ENCODE results near the gene NACC2. TPM values are rescaled to one million over a fixed set of nuclear protein-coding genes. Genes with fewer than 3 reads are reported as not detected.
A peak's percentile ranks its signal among the peaks of the same experiment; 100 is the strongest.
"Not testable (repeated sequence)": the region's sequence is repeated elsewhere in the genome, so short reads cannot be mapped to it uniquely, and the experiment has no call there.

NACC2 gene
- total RNA-seq, 1 donor from 2014 or later, result 3.7 TPM

DNA sequence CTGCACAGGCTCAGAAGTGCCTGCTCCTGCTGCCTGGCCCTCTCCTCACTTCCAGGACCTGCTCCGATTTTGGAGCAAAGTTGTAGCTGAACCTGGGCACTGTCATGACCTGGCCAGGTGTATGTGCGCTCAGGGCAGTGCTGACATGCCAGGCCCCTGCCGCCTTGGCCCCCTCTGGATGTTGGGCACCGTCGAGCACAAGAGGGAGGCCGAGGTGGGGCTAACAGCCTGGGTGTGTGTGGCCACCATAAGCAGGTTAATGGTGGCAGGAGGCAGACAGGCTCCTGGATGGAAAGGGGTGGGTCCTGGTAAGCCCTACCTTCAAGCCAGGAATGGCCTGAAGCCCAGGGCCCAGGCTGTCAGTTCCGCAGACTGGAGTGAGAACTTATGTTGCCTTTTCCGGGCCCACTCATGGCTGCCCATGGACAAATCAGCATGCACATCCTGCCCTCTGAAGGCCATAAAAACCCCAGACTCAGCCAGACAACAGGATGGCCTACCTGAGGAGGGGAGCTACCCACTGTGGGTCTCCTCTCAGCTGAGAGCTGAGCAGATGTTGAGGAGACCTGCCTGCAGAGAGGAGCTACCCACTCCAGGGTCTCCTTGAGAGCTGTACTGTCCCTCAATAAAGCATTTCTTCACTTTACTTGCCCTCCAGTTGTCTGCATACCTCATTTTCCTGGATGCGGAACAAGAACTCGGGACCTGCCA, 66.2 kb downstream of the NACC2 start:
- FAIRE-seq, result no peak

DNA sequence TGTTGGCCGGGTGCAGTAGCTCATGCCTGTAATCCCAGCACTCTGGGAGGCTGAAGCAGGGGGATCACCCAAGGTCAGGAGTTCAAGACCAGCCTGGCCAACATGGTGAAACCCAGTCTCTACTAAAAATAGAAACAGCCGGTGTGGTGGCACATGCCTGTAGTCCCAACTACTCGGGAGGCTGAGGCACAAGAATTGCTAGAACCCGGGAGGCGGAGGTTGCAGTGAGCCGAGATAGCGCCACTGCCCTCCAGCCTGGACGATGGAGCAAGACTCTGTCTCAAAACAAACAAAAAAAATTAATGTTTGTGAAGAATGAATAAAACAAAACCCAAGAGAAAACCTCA, 68.2 kb downstream of the NACC2 start:
- DNase-seq (ENCODE audit: low spot score in 2 of 2); FAIRE-seq: not testable (repeated sequence)

More for the DNA sequence above, 66.2 kb downstream of the NACC2 start:
- no peak for DNase-seq (ENCODE audit: low spot score in 2 of 2)

DNA sequence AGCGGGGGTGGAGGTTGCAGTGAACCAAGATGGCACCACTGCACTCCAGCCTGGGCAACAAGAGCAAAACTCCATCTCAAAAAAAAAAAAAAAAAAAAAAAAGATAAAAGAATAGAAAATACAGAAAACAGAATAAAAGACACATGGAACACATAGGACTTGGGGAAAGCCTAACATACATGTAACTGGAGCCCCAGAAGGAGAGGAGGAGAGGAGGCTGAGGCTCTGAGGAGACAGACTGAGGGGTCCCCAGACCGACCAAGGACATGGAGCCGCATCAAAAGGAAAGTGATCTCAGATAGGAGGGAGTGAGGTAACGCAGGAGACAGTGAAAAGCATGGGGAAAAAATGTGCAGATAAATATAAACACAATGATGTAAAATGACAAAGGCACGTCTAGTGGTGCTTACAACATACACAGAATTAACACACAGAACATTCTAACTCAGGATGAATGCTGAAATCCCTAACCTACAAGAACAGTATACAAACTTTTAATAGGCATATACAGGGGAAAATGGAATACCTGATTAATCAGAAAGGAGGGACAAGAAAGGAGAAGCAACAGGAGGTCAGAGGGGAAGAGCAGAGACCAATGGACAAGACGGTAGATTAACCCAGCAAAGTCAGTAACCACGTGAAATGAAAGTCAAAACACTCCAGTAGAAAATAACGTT, 68.7 kb downstream of the NACC2 start:
- no peak for DNase-seq (ENCODE audit: low spot score in 2 of 2)
- no peak for FAIRE-seq

DNA sequence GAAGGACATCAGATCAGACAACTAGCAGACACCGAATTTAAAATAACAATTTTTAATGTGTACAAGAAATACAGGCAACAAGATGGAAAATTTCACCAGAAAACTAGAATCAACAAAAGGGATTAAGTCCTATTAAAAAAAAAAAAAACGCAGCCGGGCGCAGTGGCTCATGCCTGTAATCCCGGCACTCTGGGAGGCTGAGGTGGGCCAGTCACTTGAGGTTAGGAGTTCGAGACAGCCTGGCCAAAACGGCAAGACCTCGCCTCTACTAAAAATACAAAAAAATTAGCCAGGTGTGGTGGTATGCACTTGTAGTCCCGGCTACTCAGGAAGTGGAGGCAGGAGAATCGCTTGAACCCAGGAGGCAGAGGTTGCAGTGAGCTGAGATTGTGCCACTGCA, 69.6 kb downstream of the NACC2 start:
- no peak for DNase-seq (ENCODE audit: low spot score in 2 of 2)

DNA sequence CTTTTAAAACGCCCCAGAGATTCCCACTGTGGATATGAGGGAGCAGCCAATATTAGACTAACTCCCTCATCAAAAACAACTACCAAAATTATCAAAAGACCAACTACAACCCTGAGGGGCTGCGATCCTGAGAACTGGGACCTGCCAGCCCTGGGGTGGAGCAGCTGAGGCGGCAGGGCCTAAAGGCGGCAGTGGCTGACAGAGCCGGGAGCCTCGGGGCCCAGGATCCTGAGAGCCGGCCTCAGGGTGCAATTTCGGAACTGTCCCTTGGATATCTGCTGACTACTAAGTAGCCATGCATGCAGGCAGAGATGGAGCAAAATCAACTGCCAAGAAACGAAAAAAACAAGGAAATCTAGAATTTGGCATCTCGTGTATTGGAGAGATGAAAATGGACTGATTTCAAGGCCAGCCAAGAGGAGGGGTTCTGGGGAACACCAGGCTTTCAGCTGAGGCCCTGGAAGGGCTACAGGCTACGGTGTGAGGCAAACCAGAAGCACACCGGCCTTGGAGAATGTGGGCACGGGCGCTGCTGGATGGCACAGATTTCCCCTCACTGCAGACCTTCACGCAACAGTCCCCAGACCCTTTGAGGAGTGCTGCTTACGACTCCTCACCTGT, 70.3 kb downstream of the NACC2 start:
- FAIRE-seq, result no peak
- peak in 1 of 2 donors; percentile 41 for DNase-seq (ENCODE audit: low spot score in 2 of 2)

More for the DNA sequence above, 69.6 kb downstream of the NACC2 start:
- FAIRE-seq, result no peak

DNA sequence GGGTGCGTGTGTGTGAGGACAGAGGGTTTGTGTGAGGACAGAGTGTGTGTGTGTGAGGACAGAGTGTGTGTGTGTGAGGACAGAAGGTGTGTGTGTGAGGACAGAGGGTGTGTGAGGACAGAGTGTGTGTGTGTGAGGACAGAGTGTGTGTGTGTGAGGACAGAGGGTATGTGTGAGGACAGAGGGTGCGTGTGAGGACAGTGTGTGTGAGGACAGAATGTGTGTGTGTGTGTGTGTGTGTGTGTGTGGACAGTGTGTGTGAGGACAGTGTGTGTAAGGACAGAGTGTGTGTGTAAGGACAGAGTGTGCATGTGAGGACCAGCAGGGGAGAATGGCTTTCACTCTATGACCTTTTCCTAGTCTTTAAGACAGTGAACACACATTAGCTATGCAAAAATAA, 70.8 kb downstream of the NACC2 start:
- FAIRE-seq (no peak), DNase-seq (ENCODE audit: low spot score in 2 of 2) (peak in 1 of 2 donors; percentile 5)

DNA sequence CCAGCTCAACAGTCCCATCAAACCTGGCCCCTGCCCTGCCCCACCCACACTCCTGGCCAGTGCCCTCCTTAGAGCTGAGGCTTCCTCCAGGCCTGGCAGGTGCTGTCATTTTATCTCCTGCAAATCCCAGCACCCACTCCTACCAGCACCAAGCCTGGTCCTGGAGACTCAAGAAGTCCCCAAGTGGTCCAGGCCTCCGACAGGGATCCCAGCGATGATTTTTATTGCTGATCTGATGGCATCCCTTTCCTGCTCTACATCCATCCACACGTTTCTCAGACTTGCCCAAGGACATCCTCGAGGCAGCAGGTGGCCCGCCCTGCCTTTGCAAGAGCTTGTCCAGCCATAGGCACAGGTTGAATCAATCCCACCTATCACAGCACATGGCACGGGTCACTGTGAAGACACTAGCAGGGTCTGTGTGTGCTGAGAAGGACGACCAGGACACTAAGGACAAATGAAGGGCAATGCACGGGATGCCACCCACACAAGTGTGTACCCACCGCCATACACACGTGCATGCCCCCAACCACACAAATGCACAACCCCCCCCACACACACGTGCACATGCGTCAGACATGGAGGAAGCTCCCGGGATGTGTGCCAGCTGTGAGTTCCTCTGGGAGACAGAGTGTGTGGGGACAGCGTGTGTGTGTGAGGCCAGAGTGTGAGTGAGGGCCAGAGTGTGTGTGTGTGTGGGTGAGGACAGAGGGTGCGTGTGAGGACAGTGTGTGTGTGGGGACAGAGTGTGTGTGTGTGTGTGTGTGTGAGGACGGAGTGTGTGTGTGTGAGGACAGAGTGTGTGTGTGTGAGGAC, 71.5 kb downstream of the NACC2 start:
- no peak for FAIRE-seq

DNA sequence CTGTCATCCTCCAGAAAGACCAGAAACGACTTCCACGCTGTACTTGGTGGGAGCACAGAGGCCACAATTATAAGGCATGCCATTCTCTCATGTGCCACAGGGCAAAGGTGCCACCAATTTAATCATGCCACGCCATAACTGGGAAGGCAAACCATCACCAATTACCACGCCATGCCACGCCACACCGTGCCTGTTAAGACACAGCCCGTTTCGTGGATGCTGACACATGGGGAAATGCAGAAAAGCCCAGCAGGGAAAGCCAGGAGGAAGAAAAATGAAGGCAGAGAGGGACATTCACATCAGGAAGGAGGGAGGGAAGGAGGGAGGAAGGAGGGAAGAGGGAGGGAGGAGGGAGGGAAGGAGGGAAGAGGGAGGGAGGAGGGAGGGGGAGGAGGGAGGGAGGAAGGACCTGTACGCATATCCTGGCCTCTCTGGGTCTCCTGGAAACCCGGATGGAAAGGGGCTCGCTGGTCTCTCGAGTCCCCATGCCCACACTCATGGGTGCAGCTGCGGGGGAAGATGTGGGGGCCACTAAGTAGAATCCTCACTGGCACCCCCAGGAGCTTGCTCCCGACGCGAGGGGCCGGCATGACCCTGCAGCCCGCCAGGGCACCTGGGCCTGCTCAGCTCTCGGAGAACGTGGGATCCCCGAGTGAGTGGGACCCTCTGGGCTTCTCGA, 72.2 kb downstream of the NACC2 start:
- FAIRE-seq (no peak), DNase-seq (ENCODE audit: low spot score in 2 of 2) (no peak)

More for the DNA sequence above, 71.5 kb downstream of the NACC2 start:
- peak in 1 of 2 donors; percentile 50 for DNase-seq (ENCODE audit: low spot score in 2 of 2)

DNA sequence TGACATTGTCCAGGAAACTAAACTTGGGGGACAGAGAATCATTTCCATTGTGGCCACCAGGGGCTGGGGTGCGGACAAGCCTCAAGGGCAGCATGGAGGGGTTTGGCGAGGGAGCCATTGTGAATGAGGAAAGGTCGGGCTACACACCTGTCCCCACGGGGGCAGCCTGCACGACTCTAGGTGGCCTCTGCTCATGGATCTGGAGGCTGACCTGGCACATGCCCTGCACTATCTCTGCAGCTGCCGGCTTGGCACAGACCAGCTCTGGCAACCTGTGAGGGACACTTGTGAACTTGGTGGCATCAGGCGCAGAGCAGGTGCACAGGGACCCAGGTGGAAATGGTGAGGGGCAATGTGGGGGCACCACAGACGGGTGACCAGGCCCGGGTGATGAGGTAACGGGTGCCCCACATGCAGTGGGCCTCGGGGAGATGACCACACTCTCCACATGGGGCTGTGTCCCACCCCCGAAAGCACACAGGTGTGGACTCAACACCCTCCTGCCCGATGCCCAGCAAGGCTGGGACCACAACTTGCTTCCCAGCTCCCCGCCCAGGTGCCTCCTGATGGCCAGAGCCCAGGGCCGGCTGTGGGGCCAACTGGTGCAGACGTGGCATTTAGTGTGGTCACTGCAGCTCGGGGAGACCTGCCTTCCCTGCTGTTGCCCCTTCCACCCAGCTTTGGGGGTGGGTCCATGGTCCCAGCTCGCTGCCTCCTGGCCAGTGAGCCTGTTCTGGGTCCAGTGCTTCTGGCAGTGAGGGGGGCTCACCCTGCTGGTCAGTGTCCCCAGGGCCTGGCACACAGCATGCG, 73.0 kb downstream of the NACC2 start:
- no peak for FAIRE-seq
- DNase-seq (ENCODE audit: low spot score in 2 of 2), result no peak

DNA sequence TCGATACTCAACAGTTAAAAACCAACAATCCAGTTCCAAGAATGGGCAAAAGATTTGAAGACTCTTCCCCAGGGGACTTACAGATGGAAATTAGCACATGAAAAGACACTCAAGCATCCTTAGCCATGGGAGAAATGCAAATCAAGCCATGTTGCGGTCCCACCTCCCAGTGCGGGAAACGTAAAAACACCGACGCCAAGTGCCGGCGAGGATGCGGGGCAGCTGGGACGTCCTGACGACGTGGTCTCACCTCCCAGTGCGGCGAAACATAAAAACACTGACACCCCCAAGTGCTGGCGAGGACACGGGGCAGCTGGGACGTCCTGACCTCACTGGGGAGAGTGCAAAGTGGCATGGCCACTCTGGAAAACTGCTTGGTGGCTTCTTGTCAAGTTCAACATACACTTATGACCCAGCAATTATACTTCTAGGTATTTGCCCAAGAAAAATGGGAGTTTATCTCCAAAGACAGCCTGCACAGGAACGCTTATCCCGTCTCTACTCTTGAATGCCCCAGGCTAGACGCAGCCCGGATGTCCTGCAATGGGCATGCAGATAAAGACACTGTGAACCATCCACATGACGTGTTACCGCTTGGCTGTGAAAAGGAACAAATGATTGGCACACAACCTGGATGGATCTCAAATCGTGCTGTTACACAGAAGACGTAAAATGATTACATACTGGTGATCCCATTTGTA, 73.8 kb downstream of the NACC2 start:
- FAIRE-seq (no peak), DNase-seq (ENCODE audit: low spot score in 2 of 2) (no peak)

DNA sequence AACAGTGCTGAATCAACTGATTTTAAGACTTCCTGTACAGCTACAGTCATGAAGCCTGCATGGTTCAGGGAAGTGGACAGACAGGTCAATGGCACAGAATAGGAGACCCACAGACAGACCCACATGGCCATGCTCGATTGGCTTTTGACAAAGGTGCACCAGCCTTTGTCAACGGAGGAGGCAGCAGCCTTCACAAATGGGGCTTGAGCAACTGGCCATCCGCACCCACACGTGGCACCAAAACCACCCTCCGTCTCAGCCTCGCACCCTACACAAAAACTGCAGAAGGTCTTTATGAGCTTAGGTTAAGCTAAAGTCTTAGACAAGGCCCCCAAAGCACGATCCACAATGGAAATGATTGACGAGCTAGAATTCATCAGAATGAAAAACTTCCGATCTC, 74.4 kb downstream of the NACC2 start:
- DNase-seq (ENCODE audit: low spot score in 2 of 2) (no peak), FAIRE-seq (no peak)

DNA sequence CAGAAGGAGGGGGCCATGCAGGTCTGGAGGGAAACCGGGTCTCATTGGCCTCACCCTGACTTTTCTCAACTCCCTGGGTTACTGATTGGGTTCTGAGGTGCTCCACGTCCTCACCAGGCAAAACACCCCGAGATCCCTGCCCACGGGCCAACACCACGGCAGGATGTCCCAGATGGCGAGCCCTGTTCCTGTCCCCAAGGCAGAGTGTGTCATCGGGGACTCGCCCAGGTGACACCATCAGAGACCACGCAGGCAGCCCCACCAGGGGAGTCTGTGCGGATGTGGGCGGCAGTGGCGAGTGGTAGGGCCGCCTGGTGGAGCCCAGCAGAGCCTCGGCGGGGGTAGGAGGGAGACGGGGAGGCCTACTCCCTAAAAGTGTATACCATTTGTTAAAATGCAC, 74.9 kb downstream of the NACC2 start:
- DNase-seq (ENCODE audit: low spot score in 2 of 2) (no peak), FAIRE-seq (no peak)

DNA sequence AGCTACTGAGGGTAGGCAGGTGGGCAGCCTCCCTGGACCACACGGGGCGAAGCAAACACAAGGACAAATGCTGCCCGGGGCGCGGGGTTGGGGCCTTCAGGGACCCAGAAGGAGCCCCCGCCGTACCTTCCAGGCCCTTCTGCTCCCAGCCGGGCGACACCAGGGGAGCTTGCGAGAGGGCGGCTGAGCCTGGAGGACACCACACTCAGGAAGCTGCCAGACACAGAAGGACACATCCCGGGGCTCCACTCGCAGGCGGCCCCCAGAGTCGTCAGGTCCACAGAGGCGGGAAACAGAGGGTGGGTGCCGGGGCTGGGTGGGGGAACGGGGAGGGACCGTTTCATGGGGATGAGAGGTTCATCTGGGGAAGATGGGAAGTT, 75.4 kb downstream of the NACC2 start:
- DNase-seq (ENCODE audit: low spot score in 2 of 2) (no peak), FAIRE-seq (no peak)

DNA sequence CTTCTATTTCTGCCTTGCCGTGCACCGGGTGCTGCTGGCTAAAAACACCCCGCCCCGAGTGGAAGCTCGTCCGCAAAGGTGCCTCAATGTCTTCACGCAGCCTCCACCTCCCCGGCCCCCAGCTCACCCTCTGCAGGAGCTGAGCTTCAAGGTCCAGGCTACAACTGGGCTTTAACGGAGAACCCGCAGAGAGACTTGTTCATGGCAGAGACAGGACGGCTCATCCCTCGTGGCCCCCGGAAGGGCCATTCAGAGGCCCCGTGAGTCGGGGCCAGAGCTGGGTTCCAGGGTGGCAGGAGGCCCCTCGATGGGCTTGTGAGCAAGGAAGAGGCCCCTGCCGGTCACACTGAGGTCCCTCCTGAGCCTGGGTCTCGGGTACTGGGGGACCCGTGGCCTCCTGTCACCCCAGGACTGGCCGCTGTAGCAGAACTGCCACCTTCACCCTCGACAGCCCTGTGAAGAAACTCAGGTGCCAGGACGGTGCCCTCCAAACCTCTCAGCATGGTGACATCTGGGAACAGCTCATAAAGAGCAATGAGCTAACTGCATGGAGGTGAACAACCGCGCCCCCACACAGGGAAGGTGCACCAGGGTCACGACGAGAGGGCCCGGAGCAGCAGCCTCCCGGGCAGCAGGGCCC, 75.9 kb downstream of the NACC2 start:
- FAIRE-seq, result no peak
- no peak for DNase-seq (ENCODE audit: low spot score in 2 of 2)

DNA sequence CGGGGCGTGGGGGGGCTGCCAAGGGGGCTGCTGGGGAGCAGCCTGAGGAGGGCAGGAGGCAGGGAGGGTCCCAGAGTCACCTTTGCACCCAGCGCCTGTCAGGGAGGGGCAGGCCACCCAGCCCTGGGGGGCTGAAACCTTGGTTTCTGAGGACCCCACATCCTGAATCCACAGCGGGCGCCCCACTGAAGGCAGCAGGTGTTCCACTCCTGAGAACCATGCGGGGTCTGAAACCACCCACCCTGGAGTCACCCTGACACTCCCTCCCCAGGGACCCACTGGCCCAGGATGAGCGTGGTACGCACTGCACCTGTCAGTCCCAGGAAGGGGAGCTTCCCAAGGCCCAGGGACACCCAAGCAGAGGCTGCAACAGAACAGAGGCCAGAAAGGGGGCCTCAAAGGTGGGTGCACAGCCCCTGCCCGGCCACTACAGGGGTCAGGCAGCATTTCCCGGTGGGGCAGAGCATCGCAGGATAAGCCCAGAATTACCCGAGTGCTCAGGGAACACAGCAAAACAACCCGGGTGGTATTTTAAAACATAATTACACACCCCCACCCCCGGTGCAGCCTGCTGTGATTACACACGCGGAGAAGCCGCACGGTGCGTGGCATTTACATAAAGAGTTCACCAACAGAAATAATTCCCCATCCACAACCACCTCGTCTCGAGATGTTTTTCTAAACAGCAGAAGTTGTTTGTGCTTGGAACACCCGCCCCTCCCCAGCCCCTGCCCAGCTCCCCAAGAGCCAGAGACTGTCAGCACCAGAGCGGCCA, 76.6 kb downstream of the NACC2 start:
- FAIRE-seq (no peak), DNase-seq (ENCODE audit: low spot score in 2 of 2) (no peak)

DNA sequence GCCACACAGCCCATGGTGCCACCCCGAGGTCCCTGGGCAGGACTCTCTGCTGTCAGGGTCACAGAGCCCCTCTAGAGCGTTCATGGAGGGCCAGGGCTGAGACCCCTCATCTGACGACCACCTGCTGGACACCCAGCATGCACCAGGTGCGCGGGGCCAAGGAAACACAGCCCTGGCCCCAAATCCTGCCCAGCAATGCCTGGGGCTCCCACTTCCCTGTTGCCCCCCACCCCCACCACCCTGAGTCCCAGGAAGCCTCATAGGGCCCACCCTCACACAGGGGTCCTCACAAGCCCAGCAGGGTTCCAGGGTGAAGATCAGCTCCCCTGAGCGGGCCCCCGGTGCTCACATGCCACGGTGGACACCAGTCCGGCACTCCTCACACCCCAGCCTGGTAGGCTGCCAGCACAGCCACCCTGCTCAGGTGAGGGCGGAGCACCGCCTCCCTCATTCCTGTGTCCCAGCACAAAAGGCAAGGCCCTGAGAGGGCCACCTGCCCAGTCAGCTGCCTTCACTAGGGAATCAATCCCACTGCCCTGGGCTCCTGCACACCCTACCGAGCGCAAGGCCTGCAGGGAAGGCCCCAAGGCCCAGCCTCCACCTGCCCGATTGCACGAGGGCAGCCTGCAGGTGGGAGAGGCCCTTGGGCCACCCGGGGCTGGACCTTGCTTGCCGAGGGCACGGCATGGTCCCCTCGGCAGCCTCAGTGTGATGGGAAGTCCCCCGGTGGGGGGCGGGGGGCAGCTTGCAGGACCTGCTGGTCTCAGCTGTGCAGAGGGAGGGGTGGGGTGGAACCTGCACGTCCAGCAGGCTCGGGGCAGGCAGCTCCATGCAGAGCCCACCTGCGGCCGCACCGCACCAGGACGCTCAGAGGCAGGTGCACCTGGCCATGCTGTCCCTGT, 77.5 kb downstream of the NACC2 start:
- DNase-seq (ENCODE audit: low spot score in 2 of 2), result no peak

More for the DNA sequence above, 77.5 kb downstream of the NACC2 start:
- FAIRE-seq, result no peak
